Measurements from ENCODE around the gene CIDEA.

Gene CIDEA

GRCh38 chr18:12313530-12314245 is 59.5 kb downstream of the CIDEA start:
- Histone ChIP-seq H3K4me2 (ENCODE audit: low read depth, low read length) (peak overlapping the region; percentile 40; the same call in 1 of the 2 replicates), H3F3A (ENCODE audit: insufficient read depth, low read length) (0 out of 2 replicates have a peak, but pooled peaks cover 4% of the 10 kb centered on the region), H3K9me2 (replicated peaks; ENCODE audit: insufficient read depth, low read length) (no peaks in the 10 kb centered on the region), H3K27me3 (replicated peaks; ENCODE audit: insufficient read depth, low read length) (no peaks in the 10 kb centered on the region), H4K20me1 (ENCODE audit: insufficient read depth, low read length) (no peaks in the 10 kb centered on the region), H3K36me3 (replicated peaks; ENCODE audit: insufficient read depth, low read length) (no peaks in the 10 kb centered on the region), H3K4me1 (ENCODE audit: low read length) (peaks cover 14% of the 10 kb centered on the region), H3K9ac (ENCODE audit: low read length) (no peak overlapping the region), H2AFZ (ENCODE audit: low read length) (no peak overlapping the region), H3K27ac (ENCODE audit: low read length) (no peak overlapping the region), H3K9me3 (replicated peaks; ENCODE audit: insufficient read depth, low read length) (no peaks in the 10 kb centered on the region), H3K4me3 (ENCODE audit: low read length) (no peak overlapping the region), H3K79me2 (ENCODE audit: low read length) (no peaks in the 10 kb centered on the region)
- no peak for DNase-seq
- no peak for TF ChIP-seq EZH2 (optimal IDR thresholded peaks at IDR 0.05; ENCODE audit: low read depth, low read length)
- TF ChIP-seq EZH2phosphoT487 (IDR thresholded peaks at IDR 0.05; ENCODE audit: low read length), result no peak
- TF ChIP-seq CTCF (IDR thresholded peaks at IDR 0.05; ENCODE audit: low read length), result no peak

GRCh38 chr18:12314591-12315305 is 60.6 kb downstream of the CIDEA start:
- Histone ChIP-seq H3K9ac (ENCODE audit: low read length) (no peak overlapping the region), H2AFZ (ENCODE audit: low read length) (no peak overlapping the region), H3K4me2 (ENCODE audit: low read depth, low read length) (peak overlapping the region; percentile 40), H3K4me1 (ENCODE audit: low read length) (peaks cover 14% of the 10 kb centered on the region), H3K27me3 (replicated peaks; ENCODE audit: insufficient read depth, low read length) (no peaks in the 10 kb centered on the region), H4K20me1 (ENCODE audit: insufficient read depth, low read length) (no peaks in the 10 kb centered on the region), H3K9me3 (replicated peaks; ENCODE audit: insufficient read depth, low read length) (no peaks in the 10 kb centered on the region), H3K79me2 (ENCODE audit: low read length) (no peaks in the 10 kb centered on the region), H3K36me3 (replicated peaks; ENCODE audit: insufficient read depth, low read length) (no peaks in the 10 kb centered on the region), H3K9me2 (replicated peaks; ENCODE audit: insufficient read depth, low read length) (no peaks in the 10 kb centered on the region), H3F3A (ENCODE audit: insufficient read depth, low read length) (0 out of 2 replicates have a peak, but pooled peaks cover 4% of the 10 kb centered on the region), H3K4me3 (ENCODE audit: low read length) (no peak overlapping the region), H3K27ac (ENCODE audit: low read length) (peak overlapping the region; percentile 16; the same call in 1 of the 2 replicates)
- DNase-seq, result peak; percentile 53
- no peak for TF ChIP-seq EZH2 (optimal IDR thresholded peaks at IDR 0.05; ENCODE audit: low read depth, low read length)
- no peak for TF ChIP-seq CTCF (IDR thresholded peaks at IDR 0.05; ENCODE audit: low read length)
- no peak for TF ChIP-seq EZH2phosphoT487 (IDR thresholded peaks at IDR 0.05; ENCODE audit: low read length)

- H3K27me3 ChIP-seq (replicated peaks; ENCODE audit: insufficient read depth, low read length), result no peaks in the 10 kb centered on the region
- H3K9ac ChIP-seq (ENCODE audit: low read length), result no peak overlapping the region
- TF ChIP-seq CTCF (IDR thresholded peaks at IDR 0.05; ENCODE audit: low read length) (no peak), EZH2phosphoT487 (IDR thresholded peaks at IDR 0.05; ENCODE audit: low read length) (no peak), EZH2 (optimal IDR thresholded peaks at IDR 0.05; ENCODE audit: low read depth, low read length) (no peak)
- H3K79me2 ChIP-seq (ENCODE audit: low read length), result no peaks in the 10 kb centered on the region
- H3K4me2 ChIP-seq (ENCODE audit: low read depth, low read length), result no peak overlapping the region
- H3K9me2 ChIP-seq (replicated peaks; ENCODE audit: insufficient read depth, low read length), result no peaks in the 10 kb centered on the region
- H3K4me3 ChIP-seq (ENCODE audit: low read length), result no peak overlapping the region
- H2AFZ ChIP-seq (ENCODE audit: low read length), result no peak overlapping the region
- no peak overlapping the region for H3K27ac ChIP-seq (ENCODE audit: low read length)
- DNase-seq, result no peak
- H3K4me1 ChIP-seq (ENCODE audit: low read length), result peaks cover 14% of the 10 kb centered on the region
- no peaks in the 10 kb centered on the region for H3K9me3 ChIP-seq (replicated peaks; ENCODE audit: insufficient read depth, low read length)
- no peaks in the 10 kb centered on the region for H3K36me3 ChIP-seq (replicated peaks; ENCODE audit: insufficient read depth, low read length)
- H3F3A ChIP-seq (ENCODE audit: insufficient read depth, low read length), result 0 out of 2 replicates have a peak, but pooled peaks cover 4% of the 10 kb centered on the region
- no peaks in the 10 kb centered on the region for H4K20me1 ChIP-seq (ENCODE audit: insufficient read depth, low read length)
These were observed 61.3 kb downstream of the CIDEA start for GRCh38 chr18:12315490-12315889.

Measured in MM.1S (cell line).